ENCODE data around the gene ZYG11B.
"Not testable (repeated sequence)": the region's sequence is repeated elsewhere in the genome, so short reads cannot be mapped to it uniquely, and the experiment has no call there.

ZYG11B gene

DNA sequence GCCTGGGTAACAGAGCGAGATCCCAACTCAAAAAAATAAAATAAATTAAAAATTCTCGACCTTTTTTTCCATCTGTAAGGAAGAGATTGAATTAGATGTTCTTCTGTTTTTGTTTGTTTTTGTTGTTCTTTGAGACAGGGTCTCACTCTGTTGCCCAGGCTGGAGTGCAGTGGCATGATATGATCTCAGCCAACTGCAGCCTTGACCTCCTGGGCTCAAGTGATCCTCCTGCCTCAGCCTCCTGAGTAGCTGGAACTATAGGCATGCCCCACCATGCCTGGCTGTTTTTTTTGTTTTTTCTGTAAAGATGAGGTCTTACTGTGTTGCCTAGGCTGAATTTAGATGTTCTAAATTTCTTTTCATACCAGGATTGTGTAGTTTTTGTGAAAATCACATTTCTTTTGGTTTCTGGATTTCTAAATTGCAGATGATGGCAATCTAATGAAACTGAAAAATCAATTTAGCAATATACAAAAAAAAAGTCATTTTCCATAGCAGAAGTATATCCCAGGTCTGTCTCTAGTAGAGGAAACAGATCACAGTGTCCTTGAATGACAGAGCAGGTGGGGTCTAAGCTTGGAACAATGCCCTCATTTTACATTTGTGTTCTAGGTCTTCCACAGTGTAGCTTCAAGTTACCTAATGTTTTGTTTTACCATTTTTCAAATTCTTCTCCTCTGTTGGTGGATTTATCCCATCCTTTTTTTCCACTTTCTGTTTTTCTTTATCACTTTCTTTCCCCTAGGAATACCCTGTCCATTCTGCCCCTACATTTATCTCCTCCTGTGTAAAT, 136.6 kb downstream of the ZYG11B start:
- Histone ChIP-seq H3K36me3 (ENCODE audit: control insufficient read depth in 4 of 4, insufficient read depth in 4 of 4, low read length in 3 of 4) (no peaks in the 10 kb centered on the region), H3K4me3 (ENCODE audit: control insufficient read depth in 1 of 7, extremely low read depth in 1 of 7, insufficient read depth in 4 of 7, low read depth in 2 of 7, low read length in 6 of 7) (no peak overlapping the region), H3K27ac (ENCODE audit: insufficient read depth in 1 of 2, low read depth in 1 of 2, low read length in 2 of 2, poor library complexity in 1 of 2, severe bottlenecking in 2 of 2) (no peak overlapping the region), H3K4me1 (ENCODE audit: control extremely low read depth in 1 of 4, control insufficient read depth in 4 of 4, insufficient read depth in 4 of 4, low read length in 3 of 4) (no peaks in the 10 kb centered on the region), H3K9me3 (ENCODE audit: control extremely low read depth in 1 of 5, control insufficient read depth in 4 of 5, insufficient read depth in 2 of 5, low read depth in 1 of 5, low read length in 4 of 5) (no peaks in the 10 kb centered on the region), H3K27me3 (replicated peaks in 2 of 5; ENCODE audit: control insufficient read depth in 4 of 5, insufficient read depth in 5 of 5, low read length in 4 of 5) (peaks cover 0 to 4% (median 0%) of the 10 kb centered on the region in 5 experiments)
- no peak for DNase-seq
- POLR2A ChIA-PET = no interaction called here
- WGBS (ENCODE audit: insufficient coverage) = no CpG with 5 or more reads among the region's 2 CpGs
- CTCF ChIA-PET = interaction anchor here (1.0 kb wide), 1 partner anchor 14 kb away, joined by 3 read pairs; no protein-coding TSS in a partner anchor

DNA sequence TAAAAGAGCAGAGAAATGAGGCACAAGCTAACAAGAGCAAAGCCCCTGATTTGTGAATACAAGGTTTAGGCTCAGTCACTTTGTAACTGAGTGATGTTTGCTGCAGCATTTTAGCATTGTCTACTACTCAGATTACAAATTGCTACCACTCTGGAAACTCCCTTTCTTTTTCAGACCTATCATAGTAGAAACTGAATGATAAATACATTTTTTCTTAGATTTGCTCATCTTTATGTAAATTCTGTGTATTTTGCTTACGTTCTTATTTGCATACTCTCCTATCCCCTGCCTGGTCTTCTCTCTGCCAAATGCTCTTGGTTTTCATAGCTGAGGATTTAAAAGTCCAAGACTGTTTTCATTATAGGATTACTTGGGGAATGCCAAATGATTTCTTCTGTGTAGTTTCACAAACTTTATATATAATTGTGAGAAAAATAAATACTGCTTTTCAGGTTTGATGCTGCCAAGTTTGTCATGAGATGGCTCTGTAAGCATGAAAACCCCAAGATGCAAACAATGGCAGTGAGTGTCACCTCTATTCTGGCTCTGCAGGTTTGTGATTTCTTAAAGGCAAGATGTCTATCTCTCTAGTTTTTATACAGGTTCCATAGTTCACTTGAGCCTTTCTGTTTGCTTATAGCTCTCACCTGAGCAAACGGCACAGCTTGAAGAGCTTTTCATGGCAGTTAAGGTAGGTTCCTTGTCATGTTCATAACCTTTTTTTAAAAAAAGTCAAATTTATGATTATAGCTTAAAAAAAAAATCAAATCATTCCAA, 141.0 kb downstream of the ZYG11B start:
- Histone ChIP-seq H3K27me3 (replicated peaks in 2 of 5; ENCODE audit: control insufficient read depth in 4 of 5, insufficient read depth in 5 of 5, low read length in 4 of 5) (peaks cover 0 to 3% (median 0%) of the 10 kb centered on the region in 5 experiments), H3K27ac (ENCODE audit: insufficient read depth in 1 of 2, low read depth in 1 of 2, low read length in 2 of 2, poor library complexity in 1 of 2, severe bottlenecking in 2 of 2) (no peak overlapping the region), H3K36me3 (ENCODE audit: control insufficient read depth in 4 of 4, insufficient read depth in 4 of 4, low read length in 3 of 4) (no peaks in the 10 kb centered on the region), H3K4me3 (ENCODE audit: control insufficient read depth in 1 of 7, extremely low read depth in 1 of 7, insufficient read depth in 4 of 7, low read depth in 2 of 7, low read length in 6 of 7) (no peak overlapping the region), H3K9me3 (ENCODE audit: control extremely low read depth in 1 of 5, control insufficient read depth in 4 of 5, insufficient read depth in 2 of 5, low read depth in 1 of 5, low read length in 4 of 5) (no peaks in the 10 kb centered on the region), H3K4me1 (ENCODE audit: control extremely low read depth in 1 of 4, control insufficient read depth in 4 of 4, insufficient read depth in 4 of 4, low read length in 3 of 4) (no peaks in the 10 kb centered on the region)
- CTCF ChIA-PET = no interaction called here
- WGBS (ENCODE audit: insufficient coverage) = no CpG with 5 or more reads among the region's 2 CpGs
- POLR2A ChIA-PET = no interaction called here
- DNase-seq = no peak

GRCh38 chr1:52869727-52870126, 143.5 kb downstream of the ZYG11B start:
- CTCF ChIA-PET; POLR2A ChIA-PET; H3K27me3 ChIP-seq (replicated peaks in 2 of 5; ENCODE audit: control insufficient read depth in 4 of 5, insufficient read depth in 5 of 5, low read length in 4 of 5); H3K9me3 ChIP-seq (ENCODE audit: control extremely low read depth in 1 of 5, control insufficient read depth in 4 of 5, insufficient read depth in 2 of 5, low read depth in 1 of 5, low read length in 4 of 5); DNase-seq; H3K27ac ChIP-seq (ENCODE audit: insufficient read depth in 1 of 2, low read depth in 1 of 2, low read length in 2 of 2, poor library complexity in 1 of 2, severe bottlenecking in 2 of 2); H3K4me1 ChIP-seq (ENCODE audit: control extremely low read depth in 1 of 4, control insufficient read depth in 4 of 4, insufficient read depth in 4 of 4, low read length in 3 of 4); H3K4me3 ChIP-seq (ENCODE audit: control insufficient read depth in 1 of 7, extremely low read depth in 1 of 7, insufficient read depth in 4 of 7, low read depth in 2 of 7, low read length in 6 of 7); H3K36me3 ChIP-seq (ENCODE audit: control insufficient read depth in 4 of 4, insufficient read depth in 4 of 4, low read length in 3 of 4): not testable (repeated sequence)
- no CpG with 5 or more reads among the region's 29 CpGs for WGBS (ENCODE audit: insufficient coverage)

DNA sequence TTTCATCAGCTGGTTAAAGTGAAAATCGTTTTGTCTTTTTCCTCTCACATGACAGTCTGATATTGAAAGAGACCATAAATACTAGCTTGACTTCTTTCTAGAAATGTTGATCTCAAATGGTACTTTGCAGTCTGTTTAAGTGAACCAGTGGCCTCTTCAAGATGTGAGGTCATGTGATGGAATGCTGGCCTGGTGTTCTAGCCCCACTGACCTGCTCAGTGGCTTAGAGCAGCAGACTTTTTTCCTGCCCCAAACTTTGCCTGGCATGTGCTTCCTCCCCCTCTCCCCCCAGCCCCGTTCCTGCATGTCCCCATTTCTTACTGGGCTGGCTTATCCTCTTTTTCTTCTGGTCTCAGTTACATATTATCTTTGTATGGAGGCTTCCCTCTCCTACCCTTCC, 150.6 kb downstream of the ZYG11B start:
- Histone ChIP-seq H3K4me3 (ENCODE audit: control insufficient read depth in 1 of 7, extremely low read depth in 1 of 7, insufficient read depth in 4 of 7, low read depth in 2 of 7, low read length in 6 of 7) (no peak overlapping the region), H3K4me1 (ENCODE audit: control extremely low read depth in 1 of 4, control insufficient read depth in 4 of 4, insufficient read depth in 4 of 4, low read length in 3 of 4) (no peaks in the 10 kb centered on the region), H3K27ac (ENCODE audit: insufficient read depth in 1 of 2, low read depth in 1 of 2, low read length in 2 of 2, poor library complexity in 1 of 2, severe bottlenecking in 2 of 2) (no peak overlapping the region), H3K27me3 (replicated peaks in 2 of 5; ENCODE audit: control insufficient read depth in 4 of 5, insufficient read depth in 5 of 5, low read length in 4 of 5) (peaks cover 0 to 3% (median 0%) of the 10 kb centered on the region in 5 experiments), H3K36me3 (ENCODE audit: control insufficient read depth in 4 of 4, insufficient read depth in 4 of 4, low read length in 3 of 4) (no peaks in the 10 kb centered on the region), H3K9me3 (ENCODE audit: control extremely low read depth in 1 of 5, control insufficient read depth in 4 of 5, insufficient read depth in 2 of 5, low read depth in 1 of 5, low read length in 4 of 5) (no peaks in the 10 kb centered on the region)
- ChIA-PET POLR2A (no interaction called here), CTCF (interaction anchor here (1.1 kb wide), 1 partner anchor 26 kb away, joined by 3 read pairs; no protein-coding TSS in a partner anchor)
- DNase-seq = no peak
- WGBS (ENCODE audit: insufficient coverage) = 100% methylated on average over 1 of the region's 2 CpGs

Measured in common myeloid progenitor, CD34-positive (primary cell).